WI38 (cell line): Measurements from ENCODE around the gene HERC6.
"Not testable (repeated sequence)": the region's sequence is repeated elsewhere in the genome, so short reads cannot be mapped to it uniquely, and the experiment has no call there.

Experiments
- H3K4me3 ChIP-seq: 2 replicates; pipeline ENCODE4 v1.5.1; 2011; ENCODE audit warnings: low read depth, mild to moderate bottlenecking, control low read depth, low read length
- CTCF ChIP-seq: IDR thresholded peaks from 2 replicates; pipeline ENCODE4 v1.5.1; 2012; ENCODE audit warnings: low read depth, mild to moderate bottlenecking, control low read depth, low read length

HERC6 gene

GRCh38 chr4:88415982-88416381 lies 37.3 kb downstream of the HERC6 start:
- TF ChIP-seq CTCF, result no peak

GRCh38 chr4:88418411-88418810 lies 39.8 kb downstream of the HERC6 start:
- TF ChIP-seq CTCF, result no peak
- no peak overlapping the region for H3K4me3 ChIP-seq

More at GRCh38 chr4:88415982-88416381, 37.3 kb downstream of the HERC6 start:
- no peak overlapping the region for H3K4me3 ChIP-seq

GRCh38 chr4:88419874-88420273 lies 41.2 kb downstream of the HERC6 start:
- H3K4me3 ChIP-seq, result no peak overlapping the region
- TF ChIP-seq CTCF, result no peak

GRCh38 chr4:88420844-88421243 lies 42.2 kb downstream of the HERC6 start:
- TF ChIP-seq CTCF, result no peak
- no peak overlapping the region for H3K4me3 ChIP-seq

- no peak overlapping the region for H3K4me3 ChIP-seq
- TF ChIP-seq CTCF, result no peak
Measured at GRCh38 chr4:88422403-88422802, 43.8 kb downstream of the HERC6 start.

- no peak for TF ChIP-seq CTCF
- no peak overlapping the region for H3K4me3 ChIP-seq
Measured at GRCh38 chr4:88429401-88429800, 50.7 kb downstream of the HERC6 start.

- no peak for TF ChIP-seq CTCF
- no peak overlapping the region for H3K4me3 ChIP-seq
Measured at GRCh38 chr4:88435987-88436693, 57.5 kb downstream of the HERC6 start.

- H3K4me3 ChIP-seq, result not testable (repeated sequence)
Measured at GRCh38 chr4:88437873-88438272, 59.2 kb downstream of the HERC6 start.
